Activated CD8-positive, alpha-beta memory T cell treated with anti-CD3 and anti-CD28 coated beads, Interleukin-2, amount 50 U/mL, for 1 hour (primary cell): ENCODE measurements around the gene ASIC4.
A peak's percentile ranks its signal among the peaks of the same experiment; 100 is the strongest.

ENCODE experiments used
- DNase-seq: peaks from one replicate; pipeline ENCODE4 v3.0.0-alpha.2; 2020; ENCODE audit errors: extremely low read depth

Gene ASIC4

GRCh38 chr2:219536425-219536824, 22.1 kb downstream of the ASIC4 start:
- no peak for DNase-seq

- no peak for DNase-seq
Measured at GRCh38 chr2:219536967-219537366, 22.7 kb downstream of the ASIC4 start.

- no peak for DNase-seq
Measured at GRCh38 chr2:219537657-219538488, 23.6 kb downstream of the ASIC4 start.

GRCh38 chr2:219538504-219538951, 24.2 kb downstream of the ASIC4 start:
- DNase-seq: no peak

- DNase-seq: no peak
Measured at GRCh38 chr2:219538956-219539788, 24.9 kb downstream of the ASIC4 start.

- no peak for DNase-seq
Measured at GRCh38 chr2:219539926-219540678, 25.8 kb downstream of the ASIC4 start.

GRCh38 chr2:219540784-219541504, 26.7 kb downstream of the ASIC4 start:
- no peak for DNase-seq

GRCh38 chr2:219541611-219542180, 27.4 kb downstream of the ASIC4 start:
- peak; percentile 49 for DNase-seq

GRCh38 chr2:219542931-219543595, 28.8 kb downstream of the ASIC4 start:
- no peak for DNase-seq

- peak; percentile 82 for DNase-seq
Measured at GRCh38 chr2:219543596-219544358, 29.5 kb downstream of the ASIC4 start, which contains the start of the genes CHPF and TMEM198. TSS of gene CHPF (minus strand) at chr2:219543809. CDS start at chr2:219543538, 271 bp downstream. TSS of gene TMEM198 (plus strand) at chr2:219544028. CDS start at chr2:219544728, 700 bp downstream.

- DNase-seq: no peak
Measured at GRCh38 chr2:219544567-219544966, 30.3 kb downstream of the ASIC4 start.

GRCh38 chr2:219545295-219545942, 31.1 kb downstream of the ASIC4 start:
- DNase-seq: no peak

GRCh38 chr2:219545943-219546352, 31.7 kb downstream of the ASIC4 start:
- no peak for DNase-seq

GRCh38 chr2:219547621-219548020, 33.3 kb downstream of the ASIC4 start:
- DNase-seq: no peak

GRCh38 chr2:219548990-219549389, 34.7 kb downstream of the ASIC4 start:
- no peak for DNase-seq

- DNase-seq: no peak
Measured at GRCh38 chr2:219549619-219550018, 35.3 kb downstream of the ASIC4 start.

GRCh38 chr2:219551441-219552381, 37.4 kb downstream of the ASIC4 start:
- DNase-seq: no peak
